SW480 (cell line): ENCODE results near the gene RASGRP4.
"Not testable (repeated sequence)": the region's sequence is repeated elsewhere in the genome, so short reads cannot be mapped to it uniquely, and the experiment has no call there.

Source experiments
- DNase-seq: peaks from one replicate; pipeline ENCODE4 v3.0.0-alpha.2; 2016; ENCODE audit warnings: low spot score

The RASGRP4 gene

DNA sequence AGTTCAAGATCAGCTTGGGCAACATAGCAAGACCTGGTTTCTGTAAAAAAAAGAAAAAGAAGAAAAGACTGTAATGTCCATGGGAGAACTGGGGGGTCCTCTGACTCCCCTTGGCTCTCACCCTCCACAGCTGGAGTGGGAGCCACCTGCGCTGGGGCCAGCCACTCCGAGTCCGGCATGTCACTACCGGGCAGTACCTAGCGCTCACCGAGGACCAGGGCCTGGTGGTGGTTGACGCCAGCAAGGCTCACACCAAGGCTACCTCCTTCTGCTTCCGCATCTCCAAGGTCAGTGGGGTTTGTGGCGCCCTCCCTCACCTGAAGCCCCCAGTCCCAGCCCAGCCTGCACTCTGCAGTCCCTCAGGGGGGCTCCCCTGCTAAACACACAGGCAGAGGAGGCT is 22.2 kb upstream of the RASGRP4 start:
- no peak for DNase-seq

GRCh38 chr19:38445362-38445761 is 19.3 kb upstream of the RASGRP4 start:
- no peak for DNase-seq

DNA sequence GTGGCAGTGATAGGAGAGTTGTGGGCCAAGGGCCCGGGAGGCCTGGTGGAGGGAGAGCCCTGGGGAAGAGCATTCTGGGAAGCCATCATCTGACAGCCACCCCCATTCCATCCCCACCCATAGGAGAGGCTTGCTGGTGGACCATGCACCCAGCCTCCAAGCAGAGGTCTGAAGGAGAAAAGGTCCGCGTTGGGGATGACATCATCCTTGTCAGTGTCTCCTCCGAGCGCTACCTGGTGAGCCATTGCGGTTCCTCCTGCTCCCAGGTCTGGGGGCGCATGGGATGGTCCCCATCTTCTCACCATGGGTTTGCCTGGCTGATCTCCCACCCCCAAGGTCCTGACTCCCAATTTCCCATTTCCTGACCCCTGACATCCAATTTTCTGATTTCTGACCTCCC is 18.0 kb upstream of the RASGRP4 start:
- DNase-seq: no peak

- no peak for DNase-seq
These were observed 17.5 kb upstream of the RASGRP4 start for GRCh38 chr19:38443458-38443999.

DNA sequence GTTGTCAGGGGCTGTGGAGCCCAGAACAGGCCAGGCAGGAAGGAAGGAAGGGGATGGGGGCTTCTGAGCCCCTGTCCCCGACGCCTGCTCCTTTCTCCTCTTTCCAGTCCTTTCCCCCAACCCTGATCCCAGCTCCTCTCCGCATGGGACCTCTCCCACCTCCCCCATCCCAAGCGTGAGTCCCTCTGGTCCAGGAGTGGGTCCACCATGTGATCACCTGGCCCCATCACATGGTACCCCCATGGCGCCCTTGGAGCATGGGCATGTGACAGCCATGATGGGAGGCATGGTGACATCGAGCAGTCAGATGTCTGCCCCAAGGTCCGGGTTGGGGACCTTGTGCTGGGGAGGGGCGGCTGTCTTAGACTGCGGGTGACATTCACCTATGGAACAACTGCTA is 16.7 kb upstream of the RASGRP4 start:
- DNase-seq: no peak

DNA sequence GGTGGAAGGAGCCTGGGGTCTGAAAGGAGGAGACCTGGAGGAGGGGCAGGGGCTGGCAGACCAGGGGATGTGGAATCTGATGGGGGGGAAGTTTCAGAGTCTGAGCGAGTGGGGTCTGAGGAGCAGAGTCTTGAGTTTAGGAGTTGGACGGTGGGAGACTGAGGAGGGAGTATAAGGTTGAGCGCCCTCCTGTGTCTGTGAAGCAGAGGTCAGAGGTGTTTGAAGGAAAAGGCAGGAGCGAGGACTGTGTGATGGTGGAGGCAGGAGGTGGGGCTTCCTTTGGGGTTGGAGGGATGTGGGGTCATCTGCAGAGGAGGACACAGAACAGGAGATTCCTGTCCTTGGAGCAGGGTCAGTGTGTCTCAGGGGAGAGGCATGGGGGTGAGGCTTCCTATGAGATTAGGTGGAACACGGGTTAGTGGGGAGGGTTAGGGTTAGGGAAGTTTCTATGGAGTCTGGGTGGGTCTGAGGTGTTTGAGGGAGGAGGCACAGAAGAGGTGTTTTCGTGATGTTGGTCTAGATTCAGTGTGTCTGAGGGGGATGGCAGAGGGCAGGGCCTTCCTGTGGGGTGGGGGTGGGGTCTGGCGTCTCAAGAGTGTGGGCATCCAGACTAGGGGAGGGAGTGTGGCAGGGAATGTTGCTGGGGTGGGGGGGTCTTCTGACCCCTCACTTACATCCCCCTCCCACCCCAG is 15.8 kb upstream of the RASGRP4 start:
- DNase-seq: no peak

DNA sequence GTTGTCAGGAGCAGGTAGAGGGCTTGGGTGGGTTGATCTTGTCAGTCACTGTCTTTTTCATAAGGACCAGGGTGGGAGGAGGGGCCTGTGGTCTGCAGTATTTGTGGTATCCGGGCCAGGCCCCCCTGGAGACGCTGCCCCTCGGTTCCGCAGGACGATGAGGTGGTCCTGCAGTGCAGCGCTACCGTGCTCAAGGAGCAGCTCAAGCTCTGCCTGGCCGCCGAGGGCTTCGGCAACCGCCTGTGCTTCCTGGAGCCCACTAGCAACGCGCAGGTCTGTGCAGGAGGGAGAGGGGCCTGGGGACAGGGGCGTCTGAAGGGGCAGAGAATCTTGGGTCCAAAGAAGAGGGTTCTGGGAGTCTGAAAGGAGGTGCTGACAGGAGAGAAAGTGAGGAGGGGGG is 14.6 kb upstream of the RASGRP4 start:
- DNase-seq: no peak

DNA sequence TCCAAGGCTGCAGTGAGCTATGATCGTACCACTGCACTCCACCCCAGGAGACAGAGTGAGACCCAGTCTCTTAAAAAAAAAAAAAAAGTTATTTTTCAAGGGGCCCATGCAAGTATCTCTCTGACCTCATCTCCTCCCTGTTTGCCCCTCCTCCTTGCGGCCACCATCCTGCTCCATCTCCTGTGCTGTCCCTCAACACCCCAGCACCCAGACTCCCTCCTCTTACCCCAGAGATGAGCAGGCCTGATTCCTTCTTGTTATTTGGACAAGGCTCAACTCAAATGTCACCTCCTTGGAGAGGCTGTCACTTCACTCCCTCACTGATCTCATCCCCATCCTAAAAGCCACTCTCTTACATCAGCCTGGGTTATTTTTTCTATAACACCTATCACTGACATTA is 11.9 kb upstream of the RASGRP4 start:
- DNase-seq: no peak

- DNase-seq: no peak
These were observed 11.3 kb upstream of the RASGRP4 start for GRCh38 chr19:38437295-38437694.

- DNase-seq: no peak
These were observed 8.6 kb upstream of the RASGRP4 start for GRCh38 chr19:38434549-38435051.

GRCh38 chr19:38433268-38433733 is 7.3 kb upstream of the RASGRP4 start, which contains the start of gene RYR1:
RYR1 (plus strand) TSS chr19:38433691; CDS start chr19:38433830, 139 bp downstream.
- no peak for DNase-seq

- no peak for DNase-seq
These were observed 4.9 kb upstream of the RASGRP4 start for GRCh38 chr19:38430931-38431330.

GRCh38 chr19:38429811-38430156 is 3.8 kb upstream of the RASGRP4 start:
- DNase-seq: no peak

- no peak for DNase-seq
These were observed 3.2 kb upstream of the RASGRP4 start for GRCh38 chr19:38429055-38429810.

- not testable (repeated sequence) for DNase-seq
These were observed 1.1 kb upstream of the RASGRP4 start for GRCh38 chr19:38427035-38427677.

DNA sequence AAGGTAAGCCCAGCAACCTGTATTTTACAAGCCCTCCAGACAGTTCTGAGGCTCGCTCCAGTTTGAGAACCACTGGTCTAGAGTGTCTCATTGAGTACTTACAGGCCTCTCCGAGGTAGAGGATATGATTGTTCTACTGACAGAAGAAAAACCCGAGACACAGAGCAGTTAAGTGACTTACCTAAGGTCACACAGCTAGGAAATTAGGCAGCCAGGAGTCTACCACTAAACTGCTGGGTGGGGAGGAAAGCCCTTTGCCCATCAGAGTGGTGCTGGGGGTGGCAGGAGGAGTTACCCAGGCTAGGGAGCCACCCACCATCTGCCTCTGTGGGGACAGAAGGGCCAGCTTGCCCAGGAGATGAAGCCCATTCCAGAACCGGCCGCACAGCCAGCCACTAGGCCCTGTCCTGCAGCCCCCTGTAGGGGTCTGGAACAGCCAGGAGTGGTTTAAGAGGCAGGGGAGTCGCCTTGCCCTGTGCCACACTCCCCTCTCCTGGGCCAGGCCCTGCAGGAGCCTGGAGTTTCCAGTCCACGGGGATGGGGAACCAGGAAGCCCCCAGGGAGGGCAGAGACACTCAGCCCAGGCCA is 703 bp downstream of the RASGRP4 start:
- no peak for DNase-seq

DNA sequence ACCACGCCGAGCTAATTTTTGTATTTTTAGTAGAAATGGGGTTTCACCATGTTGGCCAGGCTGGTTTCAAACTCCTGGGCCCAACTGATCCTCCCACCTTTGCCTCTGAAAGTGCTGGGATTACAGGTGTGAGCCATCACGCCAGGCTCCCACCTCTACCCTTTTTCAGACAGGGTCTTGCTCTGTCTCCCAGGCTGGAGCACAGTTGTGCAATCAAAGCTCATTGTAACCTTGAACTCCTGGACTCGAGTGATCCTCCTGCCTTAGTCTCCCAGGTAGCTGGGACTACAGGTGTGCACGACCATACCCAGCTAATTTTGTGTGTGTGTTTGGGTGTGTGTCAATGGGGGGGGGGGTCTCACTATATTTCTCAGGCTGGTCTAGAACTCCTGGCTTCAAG is 1.7 kb downstream of the RASGRP4 start:
- DNase-seq: no peak

DNA sequence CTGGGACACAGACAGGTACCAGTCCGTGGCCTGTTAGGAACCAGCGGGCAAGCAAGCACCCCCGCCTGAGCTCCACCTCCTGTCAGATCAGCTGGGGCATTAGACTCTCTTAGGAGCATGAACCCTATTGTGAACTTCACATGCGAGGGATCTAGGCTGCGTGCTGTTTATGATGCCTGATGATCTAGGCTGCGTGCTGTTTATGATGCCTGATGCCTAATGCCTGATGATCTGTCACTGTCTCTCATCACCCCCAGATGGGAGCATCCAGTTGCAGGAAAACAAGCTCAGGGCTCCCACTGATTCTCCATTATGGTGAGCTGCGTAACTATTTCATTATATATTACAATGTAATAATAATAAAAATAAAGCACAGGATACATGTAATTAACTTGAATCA is 3.6 kb downstream of the RASGRP4 start:
- no peak for DNase-seq

DNA sequence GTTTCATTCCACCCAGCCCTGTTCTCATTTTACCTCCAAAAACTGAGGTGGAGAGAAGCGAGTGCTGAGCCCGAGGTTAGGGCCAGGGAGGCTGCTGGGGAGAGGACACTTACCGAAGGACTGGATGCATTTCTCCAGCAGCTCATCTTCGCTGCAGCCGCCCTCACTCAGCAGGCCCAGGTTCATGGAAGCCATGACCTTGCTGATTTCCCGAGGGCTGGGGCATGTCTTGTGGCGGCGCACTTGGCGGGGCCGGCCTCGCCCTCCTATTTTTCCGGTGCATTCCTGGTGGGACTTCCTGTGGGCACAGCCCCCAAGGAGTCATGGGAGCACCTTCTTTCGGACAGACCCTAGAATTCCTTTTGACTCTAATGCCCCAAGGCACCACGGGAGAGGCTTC is 4.2 kb downstream of the RASGRP4 start:
- no peak for DNase-seq

- DNase-seq: no peak
These were observed 5.1 kb downstream of the RASGRP4 start for GRCh38 chr19:38420935-38421334.

DNA sequence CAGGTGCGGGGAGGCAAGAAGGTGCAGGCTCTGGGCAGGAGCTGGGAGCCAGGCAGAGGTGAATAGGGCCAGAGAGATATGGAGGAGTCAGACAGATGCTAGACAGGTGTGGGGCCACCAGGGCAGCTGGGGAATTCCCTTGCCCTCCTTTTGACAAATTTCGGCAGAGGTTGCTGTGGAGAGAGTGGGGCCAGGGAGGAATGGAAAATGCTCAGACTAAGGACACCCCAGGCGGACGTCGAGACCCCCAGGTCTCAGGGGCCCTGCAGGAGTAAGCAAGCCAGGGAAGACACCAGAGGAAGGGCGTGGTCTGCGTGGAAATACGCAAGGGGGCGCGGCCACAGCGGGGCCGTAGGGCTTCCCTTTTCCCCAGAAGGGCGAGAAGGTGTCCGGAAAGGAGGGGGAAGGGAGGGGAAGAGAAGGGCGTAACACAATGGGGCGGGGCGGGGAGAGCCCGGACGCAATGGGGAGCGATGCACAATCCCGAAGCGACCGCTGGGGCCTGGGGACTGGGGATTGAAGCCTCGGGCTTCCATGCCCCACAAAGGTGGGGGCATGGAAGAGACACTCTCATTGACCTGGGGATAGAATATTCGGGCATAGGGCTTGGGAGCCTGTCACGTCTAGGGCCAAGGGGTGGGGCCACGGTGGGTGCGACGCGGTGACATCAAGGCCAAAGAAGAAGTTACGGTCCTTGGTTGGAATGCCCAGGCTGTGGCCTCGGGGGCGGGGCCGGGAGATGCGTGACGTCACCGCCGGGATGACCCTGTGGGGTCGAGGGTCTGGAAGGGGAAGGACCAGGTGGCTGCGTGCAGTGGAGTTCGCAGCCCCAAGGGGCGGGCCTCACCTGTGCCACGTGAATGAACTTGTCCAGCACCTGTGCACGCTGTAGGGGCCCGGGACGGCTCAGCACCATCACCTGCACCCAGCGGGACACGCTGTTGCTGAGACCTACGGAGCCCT is 8.2 kb downstream of the RASGRP4 start:
- DNase-seq: peak; percentile 87
